GM18517 (cell line): ENCODE data around the gene SMARCAL1.

ENCODE experiments used
- ATAC-seq: cut with Tn5 transposase; IDR thresholded peaks from one replicate; pipeline ENCODE4 v1.9.1; 2021; ENCODE audit warnings: mild to moderate bottlenecking, moderate library complexity; ENCODE audit not compliant: unreplicated experiment

SMARCAL1 gene

GRCh38 chr2:216473187-216473586 lies 60.9 kb downstream of the SMARCAL1 start:
- no peak for ATAC-seq

GRCh38 chr2:216474925-216475670 lies 62.8 kb downstream of the SMARCAL1 start:
- no peak for ATAC-seq

GRCh38 chr2:216475767-216476166 lies 63.5 kb downstream of the SMARCAL1 start:
- no peak for ATAC-seq

- no peak for ATAC-seq
These were observed 65.2 kb downstream of the SMARCAL1 start for GRCh38 chr2:216477283-216478035.

- ATAC-seq: no peak
These were observed 65.9 kb downstream of the SMARCAL1 start for GRCh38 chr2:216478151-216478550.

- ATAC-seq: no peak
These were observed 66.5 kb downstream of the SMARCAL1 start for GRCh38 chr2:216478791-216479190.

- ATAC-seq: no peak
These were observed 67.9 kb downstream of the SMARCAL1 start for GRCh38 chr2:216480221-216480620.

- no peak for ATAC-seq
These were observed 70.4 kb downstream of the SMARCAL1 start for GRCh38 chr2:216482640-216483039.

- ATAC-seq: no peak
These were observed 73.0 kb downstream of the SMARCAL1 start for GRCh38 chr2:216485237-216485636.

- no peak for ATAC-seq
These were observed 73.5 kb downstream of the SMARCAL1 start for GRCh38 chr2:216485745-216486144.

- ATAC-seq: no peak
These were observed 74.0 kb downstream of the SMARCAL1 start for GRCh38 chr2:216486271-216486670.

- ATAC-seq: no peak
These were observed 74.4 kb downstream of the SMARCAL1 start for GRCh38 chr2:216486708-216487107.

GRCh38 chr2:216490061-216490460 lies 77.8 kb downstream of the SMARCAL1 start:
- no peak for ATAC-seq

GRCh38 chr2:216491793-216492596 lies 79.7 kb downstream of the SMARCAL1 start:
- ATAC-seq: peak; percentile 97

- ATAC-seq: no peak
These were observed 80.5 kb downstream of the SMARCAL1 start for GRCh38 chr2:216492597-216493333.

- no peak for ATAC-seq
These were observed 81.0 kb downstream of the SMARCAL1 start for GRCh38 chr2:216493334-216493685.

GRCh38 chr2:216495656-216496055 lies 83.4 kb downstream of the SMARCAL1 start:
- no peak for ATAC-seq

GRCh38 chr2:216497382-216498069 lies 85.2 kb downstream of the SMARCAL1 start:
- ATAC-seq: no peak

GRCh38 chr2:216498070-216498378 lies 85.7 kb downstream of the SMARCAL1 start:
- ATAC-seq: no peak
